PC-9 (cell line): ENCODE results near the gene ANO2. TPM values are rescaled to one million over a fixed set of nuclear protein-coding genes. Genes with fewer than 3 reads are reported as not detected.

Source experiments
- BruUV-seq: library from RNA; stranded (reverse); fragments of 400-500 nt; replicated peaks from 2 replicates; lab custom pipeline; 2021; lab: Mats Ljungman, UMichigan
- CTCF ChIA-PET: fragments of 300-600 bp; sonication (Branson Sonifier 250); formaldehyde crosslinking; loops from one replicate; lab custom pipeline; 2022; ENCODE audit warnings: antibody characterized with exemption; lab: Charles Lee
- POLR2A ChIA-PET: fragments of 300-600 bp; sonication (Branson Sonifier 250); formaldehyde crosslinking; loops from one replicate; lab custom pipeline; 2022; ENCODE audit warnings: antibody characterized with exemption; ENCODE audit not compliant: unreplicated experiment; lab: Charles Lee
- DNase-seq, 2 experiments: peaks; one replicate each; pipeline versions ENCODE4 v3.0.0 to v3.0.0-alpha.2; 2015 to 2022; ENCODE audit warnings: mixed read lengths in 1 of 2
- H2AFZ ChIP-seq: fragments of 200-600 bp; sonication (generic); 2 replicates; pipeline ENCODE4 v1.8.1; 2017; ENCODE audit warnings: antibody characterized with exemption
- H3F3A ChIP-seq: fragments of 200-600 bp; sonication (generic); 2 replicates; pipeline ENCODE4 v1.8.1; 2017; ENCODE audit warnings: antibody characterized with exemption, mild to moderate bottlenecking, low read depth; ENCODE audit not compliant: insufficient read depth
- H3K27ac ChIP-seq: fragments of 200-600 bp; sonication (generic); 2 replicates; pipeline ENCODE4 v1.6.1; 2016; ENCODE audit warnings: mixed run types
- H3K27me3 ChIP-seq: fragments of 200-600 bp; sonication (generic); 2 replicates; pipeline ENCODE4 v1.6.1; 2016; ENCODE audit warnings: low read depth, mixed run types; ENCODE audit not compliant: insufficient read depth
- H3K36me3 ChIP-seq: fragments of 200-600 bp; sonication (generic); 2 replicates; pipeline ENCODE4 v1.6.1; 2016; ENCODE audit warnings: low read depth, mixed run types
- H3K4me1 ChIP-seq: fragments of 200-600 bp; sonication (generic); replicated peaks from 2 replicates; pipeline ENCODE4 v1.6.1; 2016; ENCODE audit warnings: mixed run types; ENCODE audit not compliant: insufficient read depth
- H3K4me2 ChIP-seq: fragments of 200-600 bp; sonication (generic); 2 replicates; pipeline ENCODE4 v1.6.1; 2017; ENCODE audit warnings: mixed run types
- H3K4me3 ChIP-seq: fragments of 200-600 bp; sonication (generic); 2 replicates; pipeline ENCODE4 v1.6.1; 2016; ENCODE audit warnings: mixed run types
- H3K79me2 ChIP-seq: fragments of 200-600 bp; sonication (generic); 2 replicates; pipeline ENCODE4 v1.6.1; 2017; ENCODE audit warnings: low read depth, mixed run types
- H3K9me2 ChIP-seq: fragments of 200-600 bp; sonication (generic); 2 replicates; pipeline ENCODE4 v1.8.1; 2017; ENCODE audit warnings: mild to moderate bottlenecking; ENCODE audit not compliant: insufficient read depth
- H3K9me3 ChIP-seq: fragments of 200-600 bp; sonication (generic); 2 replicates; pipeline ENCODE4 v1.8.1; 2016; ENCODE audit warnings: low read depth; ENCODE audit not compliant: insufficient read depth
- H4K20me1 ChIP-seq: fragments of 200-600 bp; sonication (generic); 2 replicates; pipeline ENCODE4 v1.8.1; 2017; ENCODE audit not compliant: insufficient read depth
- CTCF ChIP-seq: fragments of 200-600 bp; sonication (generic); conservative IDR thresholded peaks from 2 replicates; pipeline ENCODE4 v1.6.1; 2017; ENCODE audit warnings: mixed run types, antibody characterized with exemption, mild to moderate bottlenecking, moderate library complexity
- EZH2 ChIP-seq: fragments of 200-600 bp; sonication (generic); IDR thresholded peaks from 2 replicates; pipeline ENCODE4 v1.8.0; 2017; ENCODE audit warnings: antibody characterized with exemption, low read depth
- intact Hi-C: fragments of 100-400 bp; cut with micrococcal nuclease; formaldehyde crosslinking; loops from one replicate; pipeline ENCODE4 v1.10.0; 2022; ENCODE audit not compliant: unreplicated experiment
- total RNA-seq: library from RNA; stranded (reverse); gene quantifications from 2 replicates; pipeline ENCODE4 v1.2.3, GENCODE V29; 2021

ANO2 gene
- total RNA-seq, 1 experiment from 2014 or later = not detected

- Histone ChIP-seq H3K27me3 (peaks cover 87% of the 10 kb centered on the region), H3K36me3 (no peaks in the 10 kb centered on the region), H3K79me2 (no peaks in the 10 kb centered on the region), H2AFZ (no peak overlapping the region), H3K27ac (no peak overlapping the region), H3K4me1 (no peaks in the 10 kb centered on the region), H3F3A (no peaks in the 10 kb centered on the region), H3K9me2 (no peaks in the 10 kb centered on the region), H3K4me2 (no peak overlapping the region), H4K20me1 (no peaks in the 10 kb centered on the region), H3K9me3 (no peaks in the 10 kb centered on the region), H3K4me3 (no peak overlapping the region)
- no peak for DNase-seq
- ChIA-PET CTCF (no interaction called here), POLR2A (no interaction called here)
- TF ChIP-seq EZH2 = no peak
- BruUV-seq = no TSS peak
- intact Hi-C loops = no loop called here
Measured at GRCh38 chr12:5718073-5718472, 227.0 kb downstream of the ANO2 start.

- no peaks in the 10 kb centered on the region for H3K79me2 ChIP-seq
- POLR2A ChIA-PET = no interaction called here
- no peaks in the 10 kb centered on the region for H3K9me3 ChIP-seq
- no peaks in the 10 kb centered on the region for H3K4me1 ChIP-seq
- H3K27ac ChIP-seq = no peak overlapping the region
- no peak for DNase-seq
- no peak for TF ChIP-seq CTCF
- no peak for TF ChIP-seq EZH2
- no peaks in the 10 kb centered on the region for H4K20me1 ChIP-seq
- no peak overlapping the region for H3K4me3 ChIP-seq
- no peak overlapping the region for H2AFZ ChIP-seq
- CTCF ChIA-PET = interaction anchor here (0.6 kb wide), 1 partner anchor 578 kb away, joined by 11 read pairs; no protein-coding TSS in a partner anchor
- no peaks in the 10 kb centered on the region for H3K9me2 ChIP-seq
- H3K27me3 ChIP-seq = peaks cover 87% of the 10 kb centered on the region
- H3K36me3 ChIP-seq = no peaks in the 10 kb centered on the region
- intact Hi-C loops = no loop called here
- BruUV-seq = no TSS peak
- no peak overlapping the region for H3K4me2 ChIP-seq
- no peaks in the 10 kb centered on the region for H3F3A ChIP-seq
Measured at GRCh38 chr12:5716976-5717375, 228.1 kb downstream of the ANO2 start.

- Histone ChIP-seq H3K9me3 (no peaks in the 10 kb centered on the region), H3K4me1 (no peaks in the 10 kb centered on the region), H2AFZ (no peak overlapping the region), H3K27me3 (peaks cover 87% of the 10 kb centered on the region), H3F3A (no peaks in the 10 kb centered on the region), H4K20me1 (no peaks in the 10 kb centered on the region), H3K27ac (no peak overlapping the region), H3K4me2 (no peak overlapping the region), H3K36me3 (no peaks in the 10 kb centered on the region), H3K9me2 (no peaks in the 10 kb centered on the region), H3K79me2 (no peaks in the 10 kb centered on the region), H3K4me3 (no peak overlapping the region)
- ChIA-PET POLR2A (no interaction called here), CTCF (no interaction called here)
- no peak for DNase-seq
- no peak for TF ChIP-seq CTCF
- no peak for TF ChIP-seq EZH2
- intact Hi-C loops = no loop called here
- no TSS peak for BruUV-seq
Measured at GRCh38 chr12:5716201-5716600, 228.9 kb downstream of the ANO2 start.

GRCh38 chr12:5715021-5715420 is 230.0 kb downstream of the ANO2 start:
- Histone ChIP-seq H3K4me3 (no peak overlapping the region), H3K9me3 (no peaks in the 10 kb centered on the region), H2AFZ (no peak overlapping the region), H3K4me1 (no peaks in the 10 kb centered on the region), H3K27ac (no peak overlapping the region), H3K4me2 (no peak overlapping the region), H3K27me3 (peaks cover 89% of the 10 kb centered on the region), H3K9me2 (no peaks in the 10 kb centered on the region), H4K20me1 (no peaks in the 10 kb centered on the region), H3K36me3 (no peaks in the 10 kb centered on the region), H3K79me2 (no peaks in the 10 kb centered on the region), H3F3A (no peaks in the 10 kb centered on the region)
- TF ChIP-seq CTCF = no peak
- TF ChIP-seq EZH2 = no peak
- ChIA-PET POLR2A (no interaction called here), CTCF (no interaction called here)
- DNase-seq = no peak
- BruUV-seq = no TSS peak
- intact Hi-C loops = no loop called here
